Panc1 (cell line): ENCODE data around the gene ANAPC1. TPM values are rescaled to one million over a fixed set of nuclear protein-coding genes. Genes with fewer than 3 reads are reported as not detected.

Source experiments
- ATAC-seq: fragments of 200-7000 bp; cut with Tn5 transposase; 2 replicates; pipeline ENCODE4 v1.9.1; 2020; ENCODE audit warnings: mild to moderate bottlenecking, moderate library complexity
- BruUV-seq: library from RNA; stranded (reverse); fragments of 400-500 nt; replicated peaks from 2 replicates; lab custom pipeline; 2021; lab: Mats Ljungman, UMichigan
- CTCF ChIA-PET: fragments of 300-600 bp; sonication (Branson Sonifier 250); formaldehyde crosslinking; loops from one replicate; lab custom pipeline; 2022; ENCODE audit warnings: antibody characterized with exemption; lab: Charles Lee
- POLR2A ChIA-PET: fragments of 300-600 bp; sonication (Branson Sonifier 250); formaldehyde crosslinking; loops from one replicate; lab custom pipeline; 2022; ENCODE audit warnings: antibody characterized with exemption; lab: Charles Lee
- DNase-seq: peaks from one replicate; pipeline ENCODE4 v3.0.0-alpha.2; 2010; ENCODE audit warnings: low read depth, low spot score
- H3K27ac ChIP-seq: 2 replicates; pipeline ENCODE4 v1.5.1; 2011; ENCODE audit warnings: mild to moderate bottlenecking, low read length, inconsistent platforms
- H3K27me3 ChIP-seq: fragments of 200-500 bp; sonication (Bioruptor generic); 2 replicates; pipeline ENCODE4 v1.6.0; 2014; ENCODE audit warnings: low read length, inconsistent platforms; ENCODE audit not compliant: control insufficient read depth, insufficient read depth
- H3K36me3 ChIP-seq: fragments of 200-500 bp; sonication (Bioruptor generic); 2 replicates; pipeline ENCODE4 v1.5.1; 2014; ENCODE audit warnings: inconsistent platforms, mild to moderate bottlenecking, low read length, moderate library complexity; ENCODE audit not compliant: control insufficient read depth, insufficient read depth
- H3K4me1 ChIP-seq: 2 replicates; pipeline ENCODE4 v1.5.1; 2011; ENCODE audit warnings: inconsistent platforms, mild to moderate bottlenecking, low read length, moderate library complexity; ENCODE audit not compliant: control insufficient read depth, insufficient read depth
- H3K4me3 ChIP-seq, 2 experiments: 2 replicates each; pipeline ENCODE4 v1.5.1; 2011 to 2012; ENCODE audit warnings: low read depth in 2 of 2, low read length in 2 of 2, mild to moderate bottlenecking in 2 of 2, inconsistent platforms in 1 of 2, moderate library complexity in 1 of 2
- H3K9me3 ChIP-seq: fragments of 200-500 bp; sonication (Bioruptor generic); 2 replicates; pipeline ENCODE4 v1.5.1; 2014; ENCODE audit warnings: low read depth, mild to moderate bottlenecking, inconsistent platforms, low read length, moderate library complexity; ENCODE audit not compliant: control insufficient read depth, insufficient read depth
- CTCF ChIP-seq: fragments of 450-650 bp; IDR thresholded peaks from 2 replicates; pipeline ENCODE4 v1.5.1; 2017; ENCODE audit warnings: mild to moderate bottlenecking
- POLR2AphosphoS5 ChIP-seq: IDR thresholded peaks from 2 replicates; pipeline ENCODE4 v1.6.1; 2012; ENCODE audit warnings: mild to moderate bottlenecking, low read depth, low read length, moderate library complexity
- REST ChIP-seq, 2 experiments: IDR thresholded peaks; 2 replicates each; pipeline ENCODE4 v1.6.1; 2011 to 2012; ENCODE audit warnings: low read depth in 2 of 2, control low read depth in 1 of 2, low read length in 1 of 2, mild to moderate bottlenecking in 1 of 2, moderate library complexity in 1 of 2; ENCODE audit not compliant: insufficient read depth in 1 of 2
- SIN3A ChIP-seq: IDR thresholded peaks from 2 replicates; pipeline ENCODE4 v1.6.1; 2012; ENCODE audit warnings: low read depth, mild to moderate bottlenecking, low read length, moderate library complexity, borderline replicate concordance; ENCODE audit not compliant: insufficient read depth
- TCF7L2 ChIP-seq: IDR thresholded peaks from 2 replicates; pipeline ENCODE4 v1.6.1; 2011; ENCODE audit warnings: mild to moderate bottlenecking, low read depth, low read length, inconsistent platforms
- in situ Hi-C: cut with HindIII; loops from 2 replicates; pipeline ENCODE4 v1.10.0; 2016; ENCODE audit warnings: low sequenced_read_pairs, low pct_unique_long_range_greater_than_20kb
- intact Hi-C: fragments of 100-400 bp; cut with micrococcal nuclease; formaldehyde crosslinking; loops from one replicate; pipeline ENCODE4 v1.10.0; 2022; ENCODE audit not compliant: unreplicated experiment
- total RNA-seq: library from RNA; stranded (reverse); gene quantifications from one replicate; pipeline ENCODE4 v1.2.1, GENCODE V29; 2021; ENCODE audit not compliant: unreplicated experiment

The ANAPC1 gene
- total RNA-seq, 1 experiment from 2014 or later: 75.1 TPM

GRCh38 chr2:111897924-111898702 is 14.1 kb upstream of the ANAPC1 start, which contains the start of gene MERTK:
MERTK (plus strand) TSS chr2:111898607; CDS start chr2:111898736, 129 bp downstream.
- DNase-seq: peak; percentile 53
- peak; percentile 81 for TF ChIP-seq CTCF
- TF ChIP-seq POLR2AphosphoS5: peak; percentile 94
- no peak for TF ChIP-seq TCF7L2
- peak; percentile 75; the same call in 1 of the 2 replicates for TF ChIP-seq SIN3A
- H3K36me3 ChIP-seq: no peaks in the 10 kb centered on the region
- peak; percentile 92 for ATAC-seq
- H3K27ac ChIP-seq: peak within 1 kb of the TSS; percentile 84
- ChIA-PET CTCF (interaction anchor here (0.6 to 0.8 kb wide), 2 partner anchors 11 to 155 kb away, joined by 4 read pairs; no protein-coding TSS in a partner anchor), POLR2A (interaction anchor here (0.6 kb wide), 1 partner anchor 108 kb away, joined by 6 read pairs; no protein-coding TSS in a partner anchor)
- no peaks in the 10 kb centered on the region for H3K9me3 ChIP-seq
- peaks cover 16% of the 10 kb centered on the region for H3K4me1 ChIP-seq
- BruUV-seq: no TSS peak
- H3K27me3 ChIP-seq: no peaks in the 10 kb centered on the region
- in situ Hi-C loops: no loop called here
- intact Hi-C loops: no loop called here
- H3K4me3 ChIP-seq: peak within 1 kb of the TSS; percentile 71 to 92

GRCh38 chr2:111897630-111897923 is 13.6 kb upstream of the ANAPC1 start:
- ATAC-seq: peak; percentile 29; the same call in 1 of the 2 replicates

More at GRCh38 chr2:111897630-111897923, 13.6 kb upstream of the ANAPC1 start:
- Histone ChIP-seq H3K9me3 (no peaks in the 10 kb centered on the region), H3K27ac (peak overlapping the region; percentile 84), H3K27me3 (no peaks in the 10 kb centered on the region), H3K36me3 (no peaks in the 10 kb centered on the region), H3K4me3 (peak overlapping the region; percentile 54 to 78), H3K4me1 (peaks cover 16% of the 10 kb centered on the region)
- ChIA-PET CTCF (no interaction called here), POLR2A (no interaction called here)
- DNase-seq: no peak
- TF ChIP-seq CTCF: no peak
- TF ChIP-seq REST (IDR thresholded peaks at IDR 0.05; ENCODE audit: insufficient read depth in 1 of 2, low read depth in 2 of 2, low read length in 1 of 2): no peak
- TF ChIP-seq TCF7L2: no peak
- in situ Hi-C loops (no loop called here), intact Hi-C loops (no loop called here)
- no TSS peak for BruUV-seq
